H1 (cell line): ENCODE data around the gene CRACDL. TPM values are rescaled to one million over a fixed set of nuclear protein-coding genes. Genes with fewer than 3 reads are reported as not detected.

ENCODE experiments used
- CTCF ChIA-PET: fragments of 300-600 bp; sonication (Branson Sonifier 250); formaldehyde crosslinking; loops from one replicate; lab custom pipeline; 2021; ENCODE audit not compliant: partially characterized antibody; lab: Charles Lee
- POLR2A ChIA-PET: fragments of 300-600 bp; sonication (Branson Sonifier 250); formaldehyde crosslinking; loops from one replicate; lab custom pipeline; 2021; ENCODE audit warnings: inconsistent platforms; ENCODE audit not compliant: partially characterized antibody; lab: Charles Lee
- DNase-seq, 2 experiments: peaks; one replicate each; pipeline versions ENCODE4 v3.0.0 to v3.0.0-alpha.2; 2010 to 2022; ENCODE audit warnings: low spot score in 2 of 2, low read depth in 1 of 2, mixed read lengths in 1 of 2
- FAIRE-seq: peaks from 2 replicates; lab custom pipeline; 2011; peaks lifted over from hg19 to GRCh38; lab: Jason Lieb, UNC
- H2AFZ ChIP-seq: 2 replicates; pipeline ENCODE4 v1.8.1; 2012; ENCODE audit warnings: low read length, inconsistent platforms
- H2AK5ac ChIP-seq: 2 replicates; pipeline ENCODE4 v1.6.1; 2013; ENCODE audit warnings: low read depth, low read length
- H2BK120ac ChIP-seq: replicated peaks from 2 replicates; pipeline ENCODE3; 2013; ENCODE audit warnings: low read depth, low read length, inconsistent platforms
- H2BK12ac ChIP-seq: 2 replicates; pipeline ENCODE4 v1.6.1; 2013; ENCODE audit warnings: low read depth, low read length
- H2BK15ac ChIP-seq: 2 replicates; pipeline ENCODE4 v1.6.1; 2013; ENCODE audit warnings: low read length
- H2BK20ac ChIP-seq: 2 replicates; pipeline ENCODE4 v1.6.1; 2013; ENCODE audit warnings: low read length
- H2BK5ac ChIP-seq: 2 replicates; pipeline ENCODE4 v1.6.1; 2013; ENCODE audit warnings: low read depth, low read length
- H3K14ac ChIP-seq: 2 replicates; pipeline ENCODE4 v1.6.1; 2013; ENCODE audit warnings: inconsistent platforms; ENCODE audit not compliant: insufficient read length
- H3K18ac ChIP-seq: 2 replicates; pipeline ENCODE4 v1.6.1; 2013; ENCODE audit warnings: low read length; ENCODE audit errors: extremely low read depth
- H3K23ac ChIP-seq: 2 replicates; pipeline ENCODE4 v1.6.1; 2013; ENCODE audit warnings: inconsistent platforms; ENCODE audit not compliant: insufficient read length
- H3K23me2 ChIP-seq: 2 replicates; pipeline ENCODE4 v1.6.1; 2013; ENCODE audit warnings: low read depth, low read length
- H3K27ac ChIP-seq: 2 replicates; pipeline ENCODE4 v1.6.1; 2011; ENCODE audit warnings: low read depth, low read length, inconsistent platforms
- H3K27me3 ChIP-seq, 4 experiments: replicated peaks in 1 of 4; 1 replicate in 1 of 4; 2 replicates in 3 of 4; pipeline versions ENCODE4 v1.6.1 to v1.8.1; 2011 to 2013; ENCODE audit warnings: low read length in 3 of 4, mild to moderate bottlenecking in 3 of 4, inconsistent platforms in 2 of 4, mixed read lengths in 2 of 4, moderate library complexity in 1 of 4; ENCODE audit not compliant: control insufficient read depth in 3 of 4, insufficient read depth in 3 of 4; ENCODE audit errors: extremely low read depth in 1 of 4
- H3K36me3 ChIP-seq, 4 experiments: 2 replicates each; pipeline versions ENCODE4 v1.6.1 to v1.8.1; 2011 to 2013; ENCODE audit warnings: mild to moderate bottlenecking in 4 of 4, low read length in 3 of 4, moderate library complexity in 2 of 4, control low read depth in 1 of 4, inconsistent platforms in 1 of 4; ENCODE audit not compliant: insufficient read depth in 4 of 4, control insufficient read depth in 2 of 4
- H3K4ac ChIP-seq: replicated peaks from 2 replicates; pipeline ENCODE3; 2013; ENCODE audit warnings: low read length, low read depth, mixed read lengths, inconsistent platforms; ENCODE audit not compliant: insufficient read length
- H3K4me1 ChIP-seq, 4 experiments: replicated peaks in 1 of 4; 1 replicate in 1 of 4; 2 replicates in 3 of 4; pipeline versions ENCODE4 v1.6.1 to v1.8.1; 2011 to 2013; ENCODE audit warnings: low read length in 3 of 4, inconsistent platforms in 2 of 4, mixed read lengths in 1 of 4; ENCODE audit not compliant: insufficient read depth in 4 of 4, control insufficient read depth in 3 of 4
- H3K4me2 ChIP-seq, 2 experiments: 2 replicates each; pipeline versions ENCODE4 v1.6.1 to v1.8.1; 2011 to 2013; ENCODE audit warnings: low read depth in 2 of 2, low read length in 2 of 2, control low read depth in 1 of 2, inconsistent platforms in 1 of 2, mild to moderate bottlenecking in 1 of 2; ENCODE audit not compliant: insufficient read depth in 1 of 2
- H3K4me3 ChIP-seq, 4 experiments: fragments of 200-600, 300-600 bp in 1 of 4; sonication (generic), shearing (Covaris generic), sonication (Bioruptor Twin) in 1 of 4; 2 replicates each; pipeline versions ENCODE4 v1.5.1 to v1.8.1; 2011 to 2016; ENCODE audit warnings: low read length in 4 of 4, low read depth in 3 of 4, control low read depth in 2 of 4, inconsistent platforms in 2 of 4, mild to moderate bottlenecking in 2 of 4, mixed read lengths in 1 of 4, moderate library complexity in 1 of 4; ENCODE audit not compliant: insufficient read depth in 2 of 4; ENCODE audit errors: extremely low read depth in 1 of 4
- H3K56ac ChIP-seq: replicated peaks from 2 replicates; pipeline ENCODE3; 2013; ENCODE audit warnings: low read depth, mild to moderate bottlenecking, mixed read lengths, low read length, inconsistent platforms; ENCODE audit not compliant: insufficient read length
- H3K79me1 ChIP-seq: 2 replicates; pipeline ENCODE4 v1.6.1; 2013; ENCODE audit warnings: low read depth, low read length, control low read depth
- H3K79me2 ChIP-seq, 2 experiments: 2 replicates each; pipeline versions ENCODE4 v1.6.1 to v1.8.1; 2012 to 2013; ENCODE audit warnings: low read length in 2 of 2, mild to moderate bottlenecking in 2 of 2, inconsistent platforms in 1 of 2; ENCODE audit not compliant: insufficient read depth in 2 of 2, control insufficient read depth in 1 of 2
- H3K9ac ChIP-seq, 4 experiments: replicated peaks in 1 of 4; 1 replicate in 1 of 4; 2 replicates in 3 of 4; pipeline versions ENCODE4 v1.6.1 to v1.8.1; 2011 to 2013; ENCODE audit warnings: low read depth in 3 of 4, low read length in 3 of 4, control low read depth in 2 of 4, mild to moderate bottlenecking in 2 of 4, moderate library complexity in 2 of 4, inconsistent platforms in 1 of 4; ENCODE audit errors: extremely low read depth in 1 of 4
- H3K9me3 ChIP-seq, 2 experiments: 2 replicates each; pipeline versions ENCODE4 v1.6.1 to v1.8.1; 2012 to 2013; ENCODE audit warnings: mild to moderate bottlenecking in 2 of 2, moderate library complexity in 2 of 2, control low read depth in 1 of 2, inconsistent platforms in 1 of 2, low read depth in 1 of 2, low read length in 1 of 2, mixed read lengths in 1 of 2; ENCODE audit not compliant: insufficient read depth in 2 of 2
- H4K20me1 ChIP-seq, 2 experiments: replicated peaks in 1 of 2; 2 replicates each; pipeline versions ENCODE3 to v1.8.1; 2011 to 2013; ENCODE audit warnings: inconsistent platforms in 2 of 2, low read length in 2 of 2, mild to moderate bottlenecking in 1 of 2; ENCODE audit not compliant: insufficient read depth in 2 of 2, control insufficient read depth in 1 of 2
- H4K5ac ChIP-seq: 2 replicates; pipeline ENCODE4 v1.6.1; 2013; ENCODE audit warnings: low read length, low read depth, mixed read lengths, inconsistent platforms; ENCODE audit not compliant: insufficient read length
- H4K8ac ChIP-seq: 2 replicates; pipeline ENCODE4 v1.8.0; 2013; ENCODE audit warnings: mild to moderate bottlenecking, moderate library complexity, low read length, inconsistent platforms; ENCODE audit not compliant: insufficient read depth; ENCODE audit errors: extremely low read depth
- H4K91ac ChIP-seq: replicated peaks from 2 replicates; pipeline ENCODE3; 2013; ENCODE audit warnings: low read length, mixed read lengths, inconsistent platforms; ENCODE audit not compliant: insufficient read length
- CTBP2 ChIP-seq: IDR thresholded peaks from 2 replicates; pipeline ENCODE4 v1.7.0; 2011; ENCODE audit warnings: borderline replicate concordance, mild to moderate bottlenecking, moderate library complexity, mixed read lengths, low read length; ENCODE audit not compliant: insufficient read depth, insufficient read length
- EGR1 ChIP-seq: IDR thresholded peaks from 2 replicates; pipeline ENCODE4 v1.6.1; 2011; ENCODE audit warnings: low read depth, low read length, borderline replicate concordance
- GABPA ChIP-seq: IDR thresholded peaks from 2 replicates; pipeline ENCODE4 v1.6.1; 2011; ENCODE audit warnings: mild to moderate bottlenecking, low read length, moderate library complexity, borderline replicate concordance; ENCODE audit not compliant: insufficient read depth
- SP1 ChIP-seq: IDR thresholded peaks from 2 replicates; pipeline ENCODE4 v1.6.1; 2011; ENCODE audit warnings: low read depth, low read length
- SRF ChIP-seq: IDR thresholded peaks from 2 replicates; pipeline ENCODE4 v1.6.1; 2011; ENCODE audit warnings: mild to moderate bottlenecking, low read depth, low read length, moderate library complexity
- TBP ChIP-seq: IDR thresholded peaks from 2 replicates; pipeline ENCODE4 v1.6.1; 2011; ENCODE audit warnings: low read depth, low read length, improper control_type of control experiment
- WGBS, 2 experiments: shearing (Covaris generic) in 1 of 2; methylation state at CpG; one replicate each; pipeline versions ENCODE4 v1.1.6 to v1.1.7; 2013 to 2015; ENCODE audit warnings: low lambda C conversion rate in 2 of 2, mixed read lengths in 2 of 2, inconsistent platforms in 1 of 2, low coverage in 1 of 2, missing lambda C conversion rate in 1 of 2; ENCODE audit not compliant: insufficient replicate concordance in 2 of 2, insufficient coverage in 1 of 2, insufficient read length in 1 of 2; ENCODE audit errors: extremely low coverage in 1 of 2, missing lambda C conversion rate in 1 of 2; 5-methylcytosine and 5-hydroxymethylcytosine counted together
- polyA plus RNA-seq, 7 experiments: library from polyadenylated mRNA; depleted of rRNA in 3 of 7; stranded (reverse) in 5 of 7; unstranded in 2 of 7; fragments of >200 nt in 5 of 7; fragments of 200-250 nt in 2 of 7; gene quantifications; 1 replicate in 5 of 7; 2 replicates in 1 of 7; 4 replicates in 1 of 7; pipeline versions ENCODE4 v1.2.1 to v1.2.3, GENCODE V29; 2011 to 2013; ENCODE audit warnings: missing spikeins in 2 of 7, mixed read lengths in 2 of 7
- total RNA-seq: library from RNA; stranded (reverse); fragmentation: NEBNext Ultra II Directional; extraction: Animal tissue kit (Norgen Biotek cat#: 25700); gene quantifications from 2 replicates; pipeline ENCODE4 v1.2.1, GENCODE V29; 2021
- TF ChIP-seq, protein P1 (sequence below): IDR thresholded peaks from 2 replicates; pipeline ENCODE4 v1.6.1; 2011; ENCODE audit warnings: low read depth, mild to moderate bottlenecking, low read length; ENCODE audit not compliant: insufficient read depth
- TF ChIP-seq, protein P2 (sequence below): IDR thresholded peaks from 2 replicates; pipeline ENCODE4 v1.6.1; 2012; ENCODE audit warnings: inconsistent platforms

Gene CRACDL
- total and polyA plus RNA-seq, 2 of the 8 experiments (the other 6 are each of a cell fraction or from before 2014, with no cell fraction given) = 0.07 to 0.38 TPM

DNA sequence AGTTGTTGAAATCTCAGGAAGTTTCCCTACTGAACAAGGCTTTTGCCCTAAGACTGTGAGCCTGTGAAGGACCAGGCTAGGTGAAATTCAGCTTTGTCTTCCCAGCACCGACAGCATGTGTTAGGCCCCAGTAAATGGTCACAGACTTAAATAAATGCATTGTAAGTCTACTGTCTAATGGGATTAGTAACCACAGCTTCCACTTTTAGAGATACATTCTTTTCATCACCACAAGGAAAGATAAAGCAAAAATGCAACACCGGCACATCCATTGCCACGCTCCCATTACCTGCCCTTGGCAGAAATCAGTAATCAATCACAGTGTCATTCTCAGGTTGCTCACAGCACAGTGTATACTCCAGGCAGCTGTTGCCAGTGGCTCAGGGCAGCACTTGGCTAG lies 59.3 kb downstream of the CRACDL start:
- Histone ChIP-seq H3K23ac (no peak overlapping the region), H2BK12ac (no peak overlapping the region), H3K23me2 (no peaks in the 10 kb centered on the region), H3K79me1 (no peaks in the 10 kb centered on the region), H3K79me2 (no peaks in the 10 kb centered on the region), H2BK20ac (no peak overlapping the region), H3K36me3 (no peaks in the 10 kb centered on the region), H3K4me1 (no peaks in the 10 kb centered on the region), H4K91ac (no peak overlapping the region), H2AK5ac (no peak overlapping the region), H2BK5ac (no peak overlapping the region), H3K27me3 (no peaks in the 10 kb centered on the region), H3K14ac (no peak overlapping the region), H2BK120ac (no peak overlapping the region), H4K5ac (no peak overlapping the region), H3K9ac (no peak overlapping the region), H3K9me3 (no peaks in the 10 kb centered on the region), H3K4me3 (no peak overlapping the region), H3K4me2 (no peak overlapping the region), H4K20me1 (no peaks in the 10 kb centered on the region), H2BK15ac (no peak overlapping the region), H4K8ac (no peak overlapping the region), H3K56ac (no peak overlapping the region), H3K27ac (no peak overlapping the region), H3K4ac (no peak overlapping the region), H3K18ac (no peak overlapping the region), H2AFZ (no peak overlapping the region)
- TF ChIP-seq SRF (no peak), GABPA (no peak), TBP (no peak), SP1 (no peak), CTBP2 (no peak), EGR1 (no peak)
- TF ChIP-seq, protein P1, sequence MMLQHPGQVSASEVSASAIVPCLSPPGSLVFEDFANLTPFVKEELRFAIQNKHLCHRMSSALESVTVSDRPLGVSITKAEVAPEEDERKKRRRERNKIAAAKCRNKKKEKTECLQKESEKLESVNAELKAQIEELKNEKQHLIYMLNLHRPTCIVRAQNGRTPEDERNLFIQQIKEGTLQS = no peak
- TF ChIP-seq, protein P2, sequence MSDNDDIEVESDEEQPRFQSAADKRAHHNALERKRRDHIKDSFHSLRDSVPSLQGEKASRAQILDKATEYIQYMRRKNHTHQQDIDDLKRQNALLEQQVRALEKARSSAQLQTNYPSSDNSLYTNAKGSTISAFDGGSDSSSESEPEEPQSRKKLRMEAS = no peak
- 92% methylated on average over 3 of the region's 3 CpGs; no CpG with 5 or more reads in 1 of the 2 experiments for WGBS, 2 experiments
- CTCF ChIA-PET = interaction anchor here (0.7 to 1.1 kb wide), 2 partner anchors 12 to 18 kb away, joined by 3 read pairs; no protein-coding TSS in a partner anchor
- DNase-seq (no peak), FAIRE-seq (no peak)
- POLR2A ChIA-PET = no interaction called here
